Measurements from ENCODE around the gene RADIL. TPM values are rescaled to one million over a fixed set of nuclear protein-coding genes. Genes with fewer than 3 reads are reported as not detected.

RADIL gene
- total RNA-seq, 3 donors from 2014 or later = 0.35 to 7.4 (median 1.1) TPM

DNA sequence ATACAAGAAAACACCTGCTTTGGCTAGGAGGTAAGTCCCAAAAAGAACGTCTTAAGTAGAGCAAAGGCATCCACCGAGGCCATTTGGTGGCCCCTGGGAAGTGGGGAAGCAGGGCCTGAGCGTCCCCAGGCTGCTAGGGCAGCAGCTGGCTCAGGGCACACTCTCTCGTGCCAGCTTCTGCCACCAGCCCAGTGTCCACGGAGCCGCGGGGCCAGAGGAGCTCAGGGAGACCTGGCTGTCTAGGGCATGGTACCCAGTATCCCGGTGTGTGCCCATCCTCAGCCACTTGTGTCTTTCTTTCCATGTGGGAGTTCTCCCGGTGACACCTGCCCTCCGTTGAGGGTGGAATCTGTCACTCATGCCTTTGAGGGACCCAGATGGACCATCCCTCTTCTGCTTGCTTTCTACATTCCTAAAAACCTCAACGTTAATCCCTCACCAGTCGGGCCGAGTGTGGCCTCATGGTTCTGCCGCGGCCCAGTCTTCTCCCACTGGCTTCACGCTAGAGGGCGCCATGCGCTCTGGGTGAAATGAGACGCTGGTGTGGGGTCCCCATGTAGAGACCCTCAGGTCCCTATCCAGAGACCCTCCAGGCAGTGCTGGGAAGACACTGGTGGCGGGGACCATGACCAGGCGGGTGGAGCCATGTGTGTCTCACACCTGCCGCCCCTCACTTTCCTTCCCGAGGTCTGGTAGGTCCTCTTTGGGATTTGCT lies 117.6 kb downstream of the RADIL start:
- TF ChIP-seq, protein P1, sequence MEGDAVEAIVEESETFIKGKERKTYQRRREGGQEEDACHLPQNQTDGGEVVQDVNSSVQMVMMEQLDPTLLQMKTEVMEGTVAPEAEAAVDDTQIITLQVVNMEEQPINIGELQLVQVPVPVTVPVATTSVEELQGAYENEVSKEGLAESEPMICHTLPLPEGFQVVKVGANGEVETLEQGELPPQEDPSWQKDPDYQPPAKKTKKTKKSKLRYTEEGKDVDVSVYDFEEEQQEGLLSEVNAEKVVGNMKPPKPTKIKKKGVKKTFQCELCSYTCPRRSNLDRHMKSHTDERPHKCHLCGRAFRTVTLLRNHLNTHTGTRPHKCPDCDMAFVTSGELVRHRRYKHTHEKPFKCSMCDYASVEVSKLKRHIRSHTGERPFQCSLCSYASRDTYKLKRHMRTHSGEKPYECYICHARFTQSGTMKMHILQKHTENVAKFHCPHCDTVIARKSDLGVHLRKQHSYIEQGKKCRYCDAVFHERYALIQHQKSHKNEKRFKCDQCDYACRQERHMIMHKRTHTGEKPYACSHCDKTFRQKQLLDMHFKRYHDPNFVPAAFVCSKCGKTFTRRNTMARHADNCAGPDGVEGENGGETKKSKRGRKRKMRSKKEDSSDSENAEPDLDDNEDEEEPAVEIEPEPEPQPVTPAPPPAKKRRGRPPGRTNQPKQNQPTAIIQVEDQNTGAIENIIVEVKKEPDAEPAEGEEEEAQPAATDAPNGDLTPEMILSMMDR (IDR thresholded peaks at IDR 0.05) = no peak
- no peak for ATAC-seq
- no peaks in the 10 kb centered on the region for H3K9me3 ChIP-seq
- intact Hi-C loops (cut with DNase I, micrococcal nuclease) = no loop called here
- no peaks in the 10 kb centered on the region for H3K4me1 ChIP-seq (ENCODE audit: low read depth)
- H3K36me3 ChIP-seq (ENCODE audit: low read depth) = no peaks in the 10 kb centered on the region
- H3K4me3 ChIP-seq = no peak overlapping the region
- DNase-seq = no peak

DNA sequence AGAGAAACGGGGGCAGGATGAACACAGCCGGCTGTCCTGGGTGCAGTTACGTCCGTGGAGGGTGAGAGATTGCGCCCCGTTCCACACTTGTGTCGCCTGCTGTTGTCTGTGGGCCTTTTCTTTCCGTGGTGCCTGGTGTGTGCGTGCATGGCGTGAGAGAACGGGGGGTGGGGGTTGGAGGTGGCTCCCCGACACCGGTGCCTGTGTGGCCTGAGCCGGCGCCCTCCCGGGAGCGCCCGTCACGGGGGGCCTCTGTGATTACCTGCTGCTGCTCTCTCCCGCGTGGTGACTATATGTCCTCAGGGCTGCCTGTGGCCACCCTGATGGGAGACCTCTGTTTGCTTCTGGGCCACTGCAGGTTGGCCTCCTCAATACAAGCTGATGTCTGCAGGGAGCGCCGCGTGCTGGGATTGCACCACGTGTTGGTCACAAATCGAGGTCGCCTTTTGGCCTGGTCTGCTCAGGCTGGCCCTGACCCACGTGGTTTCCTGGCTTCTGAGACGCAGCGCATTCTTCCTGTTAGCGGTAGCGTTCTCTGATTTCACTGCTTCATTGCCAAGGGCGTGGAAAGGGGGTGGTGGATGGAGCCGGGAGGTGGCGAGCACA lies 119.0 kb downstream of the RADIL start:
- Histone ChIP-seq H3K4me3 (no peak overlapping the region), H3K4me1 (ENCODE audit: low read depth) (no peaks in the 10 kb centered on the region), H3K36me3 (ENCODE audit: low read depth) (no peaks in the 10 kb centered on the region), H3K9me3 (no peaks in the 10 kb centered on the region)
- intact Hi-C loops (cut with DNase I, micrococcal nuclease) = no loop called here
- TF ChIP-seq, protein P1 (IDR thresholded peaks at IDR 0.05) = no peak
- DNase-seq (no peak), ATAC-seq (no peak)

DNA sequence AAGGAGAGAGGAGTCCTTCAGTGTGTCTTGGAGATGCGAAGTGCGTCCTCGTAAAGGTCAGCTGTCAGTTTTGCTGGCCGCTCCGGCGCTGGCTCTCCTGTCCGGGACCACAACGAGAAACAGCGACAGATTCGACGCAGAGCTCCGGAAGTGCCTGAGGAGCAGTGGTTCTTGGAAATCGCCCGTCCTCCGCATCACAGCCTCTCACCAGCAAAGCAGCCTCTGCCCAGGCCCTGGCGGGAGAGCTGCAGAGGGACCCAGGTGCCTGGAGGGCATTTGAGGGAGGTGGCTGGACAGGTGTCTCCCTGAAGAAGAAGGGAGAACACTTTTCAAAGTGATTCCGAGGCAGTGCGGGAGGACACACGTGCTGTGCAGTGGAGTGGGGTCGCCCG lies 119.7 kb downstream of the RADIL start:
- H3K9me3 ChIP-seq = no peaks in the 10 kb centered on the region
- no peak for DNase-seq
- TF ChIP-seq, protein P1 (IDR thresholded peaks at IDR 0.05) = no peak
- H3K36me3 ChIP-seq (ENCODE audit: low read depth) = no peaks in the 10 kb centered on the region
- no peaks in the 10 kb centered on the region for H3K4me1 ChIP-seq (ENCODE audit: low read depth)
- intact Hi-C loops (cut with DNase I, micrococcal nuclease) = no loop called here
- no peak overlapping the region for H3K4me3 ChIP-seq
- no peak for ATAC-seq

- no peaks in the 10 kb centered on the region for H3K36me3 ChIP-seq (ENCODE audit: low read depth)
- intact Hi-C loops (cut with DNase I, micrococcal nuclease) = no loop called here
- ATAC-seq = no peak
- H3K4me3 ChIP-seq = no peak overlapping the region
- TF ChIP-seq, protein P1 (IDR thresholded peaks at IDR 0.05) = no peak
- H3K9me3 ChIP-seq = no peaks in the 10 kb centered on the region
- H3K4me1 ChIP-seq (ENCODE audit: low read depth) = no peaks in the 10 kb centered on the region
- no peak for DNase-seq
Measured at GRCh38 chr7:4763091-4763793, 120.3 kb downstream of the RADIL start.

- ATAC-seq (no peak), DNase-seq (peak in 1 of 3 donors; percentile 51)
- no peaks in the 10 kb centered on the region for H3K4me1 ChIP-seq (ENCODE audit: low read depth)
- intact Hi-C loops (cut with DNase I, micrococcal nuclease) = no loop called here
- no peaks in the 10 kb centered on the region for H3K9me3 ChIP-seq
- TF ChIP-seq, protein P1 (IDR thresholded peaks at IDR 0.05) = no peak
- H3K36me3 ChIP-seq (ENCODE audit: low read depth) = peaks cover 5% of the 10 kb centered on the region
- H3K4me3 ChIP-seq = no peak overlapping the region
Measured at GRCh38 chr7:4762121-4763055, 121.1 kb downstream of the RADIL start.
